ENCODE data around the gene CNTNAP5. TPM values are rescaled to one million over a fixed set of nuclear protein-coding genes. Genes with fewer than 3 reads are reported as not detected.

The CNTNAP5 gene
- total RNA-seq, 2 donors from 2014 or later = 0.11 TPM; not detected in 1

DNA sequence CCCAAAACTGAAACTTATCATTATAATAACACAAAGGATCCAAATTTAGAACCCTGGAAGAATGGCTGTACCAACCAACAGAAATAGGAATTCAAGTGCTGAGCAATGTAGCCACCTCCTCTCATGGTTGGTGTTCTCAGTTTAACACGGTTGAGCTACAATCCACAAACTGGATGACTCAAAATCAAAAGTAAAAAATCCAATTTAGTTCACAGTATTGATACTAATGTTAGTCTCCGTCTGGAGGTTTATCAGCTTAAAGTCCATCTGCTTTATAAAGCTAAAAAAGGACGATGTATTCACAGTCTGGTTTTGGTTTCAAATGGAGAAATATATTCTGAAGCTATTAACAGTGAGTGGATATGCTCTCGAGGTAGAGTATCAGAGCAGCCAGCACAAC lies 40.5 kb downstream of the CNTNAP5 start:
- DNase-seq (ENCODE audit: low spot score) = no peak
- Histone ChIP-seq H3K4me1 (replicated peaks) (no peaks in the 10 kb centered on the region), H3K27me3 (replicated peaks; ENCODE audit: insufficient read depth) (no peaks in the 10 kb centered on the region), H3K9me3 (no peaks in the 10 kb centered on the region), H3K4me3 (no peak overlapping the region), H3K27ac (no peak overlapping the region), H3K36me3 (no peaks in the 10 kb centered on the region)
- intact Hi-C loops (cut with DNase I) = no loop called here
- TF ChIP-seq POLR2A (IDR thresholded peaks at IDR 0.05) = no peak
- WGBS = 78% methylated on average over 4 of the region's 4 CpGs

DNA sequence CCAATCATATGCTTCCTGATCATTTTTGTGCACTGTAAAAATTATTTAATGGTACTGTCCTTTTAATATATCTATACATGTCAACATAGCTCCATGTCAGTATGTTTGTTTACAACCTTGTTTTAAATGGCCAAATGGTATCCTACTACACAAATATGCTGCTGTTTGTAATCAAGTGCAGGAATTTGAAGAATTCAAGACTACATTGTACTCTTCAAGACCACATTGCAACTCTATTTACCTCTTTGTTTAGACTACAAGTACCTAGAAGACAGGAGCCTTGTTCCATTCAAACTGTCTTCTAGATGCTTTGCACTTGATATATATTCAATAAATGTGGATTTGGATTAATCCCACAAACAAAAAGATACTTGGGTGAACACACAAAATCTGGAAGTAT lies 41.7 kb downstream of the CNTNAP5 start:
- no peaks in the 10 kb centered on the region for H3K9me3 ChIP-seq
- no peaks in the 10 kb centered on the region for H3K27me3 ChIP-seq (replicated peaks; ENCODE audit: insufficient read depth)
- TF ChIP-seq, protein P1, sequence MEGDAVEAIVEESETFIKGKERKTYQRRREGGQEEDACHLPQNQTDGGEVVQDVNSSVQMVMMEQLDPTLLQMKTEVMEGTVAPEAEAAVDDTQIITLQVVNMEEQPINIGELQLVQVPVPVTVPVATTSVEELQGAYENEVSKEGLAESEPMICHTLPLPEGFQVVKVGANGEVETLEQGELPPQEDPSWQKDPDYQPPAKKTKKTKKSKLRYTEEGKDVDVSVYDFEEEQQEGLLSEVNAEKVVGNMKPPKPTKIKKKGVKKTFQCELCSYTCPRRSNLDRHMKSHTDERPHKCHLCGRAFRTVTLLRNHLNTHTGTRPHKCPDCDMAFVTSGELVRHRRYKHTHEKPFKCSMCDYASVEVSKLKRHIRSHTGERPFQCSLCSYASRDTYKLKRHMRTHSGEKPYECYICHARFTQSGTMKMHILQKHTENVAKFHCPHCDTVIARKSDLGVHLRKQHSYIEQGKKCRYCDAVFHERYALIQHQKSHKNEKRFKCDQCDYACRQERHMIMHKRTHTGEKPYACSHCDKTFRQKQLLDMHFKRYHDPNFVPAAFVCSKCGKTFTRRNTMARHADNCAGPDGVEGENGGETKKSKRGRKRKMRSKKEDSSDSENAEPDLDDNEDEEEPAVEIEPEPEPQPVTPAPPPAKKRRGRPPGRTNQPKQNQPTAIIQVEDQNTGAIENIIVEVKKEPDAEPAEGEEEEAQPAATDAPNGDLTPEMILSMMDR (IDR thresholded peaks at IDR 0.05) = no peak
- TF ChIP-seq POLR2A (IDR thresholded peaks at IDR 0.05) (no peak), POLR2AphosphoS5 (IDR thresholded peaks at IDR 0.05) (no peak)
- no peak overlapping the region for H3K27ac ChIP-seq
- no peak for DNase-seq (ENCODE audit: low spot score)
- H3K4me1 ChIP-seq (replicated peaks) = no peaks in the 10 kb centered on the region
- H3K4me3 ChIP-seq = no peak overlapping the region
- intact Hi-C loops (cut with DNase I) = no loop called here
- no peaks in the 10 kb centered on the region for H3K36me3 ChIP-seq

DNA sequence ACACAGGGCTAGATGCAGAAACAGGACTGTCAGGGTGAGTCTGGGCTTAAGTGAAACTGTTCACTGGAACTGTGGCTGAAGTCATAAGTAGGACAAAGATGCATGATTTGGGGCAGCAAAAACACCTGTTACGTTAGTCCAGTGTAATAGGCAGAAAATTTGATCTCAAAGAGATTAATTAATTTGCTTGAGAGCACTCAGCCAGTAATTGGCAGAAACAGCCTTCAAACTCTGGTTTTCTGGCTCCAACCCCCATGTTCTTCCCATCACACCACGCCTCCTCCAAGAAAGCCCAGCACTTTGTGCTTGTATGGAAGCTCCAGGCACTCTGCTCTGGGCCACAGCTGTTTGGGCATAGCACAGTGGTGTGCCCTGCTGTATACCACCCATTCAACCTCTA lies 54.0 kb downstream of the CNTNAP5 start:
- no peaks in the 10 kb centered on the region for H3K9me3 ChIP-seq
- no peak overlapping the region for H3K4me3 ChIP-seq
- no peaks in the 10 kb centered on the region for H3K36me3 ChIP-seq
- TF ChIP-seq POLR2A (IDR thresholded peaks at IDR 0.05) = no peak
- no peak for TF ChIP-seq POLR2AphosphoS5 (IDR thresholded peaks at IDR 0.05)
- TF ChIP-seq, protein P1 (IDR thresholded peaks at IDR 0.05) = no peak
- no peak overlapping the region for H3K27ac ChIP-seq
- H3K4me1 ChIP-seq (replicated peaks) = no peaks in the 10 kb centered on the region
- WGBS = 86% methylated on average over 2 of the region's 2 CpGs
- intact Hi-C loops (cut with DNase I) = no loop called here
- no peaks in the 10 kb centered on the region for H3K27me3 ChIP-seq (replicated peaks; ENCODE audit: insufficient read depth)
- no peak for DNase-seq (ENCODE audit: low spot score)

DNA sequence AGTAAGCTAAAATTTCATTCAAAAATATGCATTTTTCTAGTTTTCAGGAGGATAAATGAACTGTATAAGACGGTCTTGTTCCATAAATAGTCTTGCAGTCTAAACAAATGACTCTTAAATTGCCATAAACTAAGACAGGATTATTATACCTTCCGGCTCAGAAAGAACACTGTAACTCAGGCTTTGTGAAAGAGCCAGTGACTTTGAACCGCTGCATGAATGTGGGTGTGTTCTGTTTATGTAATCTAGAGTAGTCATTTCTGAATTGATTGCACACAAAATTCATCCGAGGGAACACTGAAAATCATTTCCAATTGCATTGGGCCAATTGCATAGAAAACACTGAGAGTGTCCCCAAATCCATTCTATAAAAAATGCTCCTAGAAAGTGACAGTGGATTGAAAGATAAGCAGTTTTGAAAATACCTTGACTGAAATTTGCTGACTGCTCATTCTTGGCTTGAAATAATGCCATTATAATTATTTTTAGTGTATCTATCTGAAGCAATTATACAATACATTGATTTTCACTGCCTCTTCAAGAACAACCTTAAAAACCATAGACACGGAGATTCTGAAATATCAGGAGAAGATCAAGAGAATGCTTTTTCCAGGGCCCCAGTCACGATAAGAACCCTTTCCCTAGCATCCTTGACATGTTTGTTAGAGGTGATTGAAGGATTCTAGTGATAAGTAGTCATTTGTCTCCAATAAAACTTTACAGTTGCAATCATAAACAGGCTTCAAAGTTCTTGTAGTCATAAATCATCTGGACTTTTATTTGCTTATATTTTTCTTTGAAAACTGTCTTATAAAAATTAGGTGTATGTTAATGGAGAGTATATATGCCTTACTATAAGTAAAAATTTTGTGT lies 55.4 kb downstream of the CNTNAP5 start:
- no peak overlapping the region for H3K4me3 ChIP-seq
- no peaks in the 10 kb centered on the region for H3K4me1 ChIP-seq (replicated peaks)
- WGBS = 11% methylated on average over 6 of the region's 6 CpGs

DNA sequence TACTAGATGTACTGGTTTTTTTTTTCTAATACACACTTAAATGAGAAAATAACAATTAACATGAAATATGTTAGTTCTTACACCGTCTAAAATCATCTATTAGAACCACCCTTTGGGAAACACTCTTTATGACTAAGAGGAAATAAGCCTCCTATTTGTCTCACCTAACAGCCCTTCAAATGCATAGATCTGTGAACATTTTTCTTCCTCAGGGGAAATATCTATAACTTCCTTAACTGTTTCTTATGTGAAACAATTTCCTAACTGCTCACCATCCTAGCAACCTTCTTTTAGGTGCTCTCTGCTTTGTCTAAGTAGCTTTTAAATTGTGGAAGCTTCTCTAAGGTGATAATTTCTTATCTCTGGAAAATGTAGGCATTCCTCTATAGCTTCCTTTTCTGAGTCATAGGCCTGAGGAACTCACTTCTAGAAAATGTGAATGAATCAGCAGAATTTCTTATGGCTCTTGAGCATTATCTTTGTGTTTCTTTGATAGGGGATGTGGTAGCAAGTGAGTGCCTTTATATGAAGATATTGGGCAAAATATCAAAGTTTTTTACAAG lies 56.1 kb downstream of the CNTNAP5 start:
- TF ChIP-seq POLR2AphosphoS5 (IDR thresholded peaks at IDR 0.05) (no peak), POLR2A (IDR thresholded peaks at IDR 0.05) (no peak)
- TF ChIP-seq, protein P1 (IDR thresholded peaks at IDR 0.05) = no peak
- intact Hi-C loops (cut with DNase I) = no loop called here
- Histone ChIP-seq H3K27ac (no peak overlapping the region), H3K4me1 (replicated peaks) (no peaks in the 10 kb centered on the region), H3K27me3 (replicated peaks; ENCODE audit: insufficient read depth) (no peaks in the 10 kb centered on the region), H3K9me3 (no peaks in the 10 kb centered on the region), H3K36me3 (no peaks in the 10 kb centered on the region), H3K4me3 (no peak overlapping the region)
- DNase-seq (ENCODE audit: low spot score) = no peak
- WGBS = 11% methylated on average over 1 of the region's 1 CpG

More for the DNA sequence above, 55.4 kb downstream of the CNTNAP5 start:
- H3K27ac ChIP-seq = no peak overlapping the region
- TF ChIP-seq POLR2A (IDR thresholded peaks at IDR 0.05) (no peak), POLR2AphosphoS5 (IDR thresholded peaks at IDR 0.05) (no peak)
- TF ChIP-seq, protein P1 (IDR thresholded peaks at IDR 0.05) = no peak
- no peaks in the 10 kb centered on the region for H3K36me3 ChIP-seq
- intact Hi-C loops (cut with DNase I) = no loop called here
- DNase-seq (ENCODE audit: low spot score) = no peak
- no peaks in the 10 kb centered on the region for H3K27me3 ChIP-seq (replicated peaks; ENCODE audit: insufficient read depth)
- no peaks in the 10 kb centered on the region for H3K9me3 ChIP-seq
